ENCODE results near the gene PYHIN1. TPM values are rescaled to one million over a fixed set of nuclear protein-coding genes. Genes with fewer than 3 reads are reported as not detected.

PYHIN1 gene
- total and polyA plus RNA-seq, 2 experiments from 2014 or later = not detected

- Mint-ChIP-seq H3K9me3 (no peaks in the 10 kb centered on the region), H3K36me3 (ENCODE audit: low read depth) (no peaks in the 10 kb centered on the region; the same call in 2 of the 3 replicates), H3K4me3 (no peak overlapping the region), H3K27ac (no peak overlapping the region), H3K27me3 (ENCODE audit: insufficient read depth, low read depth, poor library complexity) (no peaks in the 10 kb centered on the region), H3K4me1 (peaks cover 7% of the 10 kb centered on the region; the same call in 2 of the 3 replicates)
- H2AFZ ChIP-seq = no peak overlapping the region
- H3K4me2 ChIP-seq = no peak overlapping the region
- H3K9me2 ChIP-seq (ENCODE audit: insufficient read depth) = no peaks in the 10 kb centered on the region
- no peaks in the 10 kb centered on the region for H3F3A ChIP-seq (replicated peaks; ENCODE audit: low read depth)
- no peak for DNase-seq (ENCODE audit: low spot score)
- no peak for ATAC-seq
- peaks cover 4% of the 10 kb centered on the region for H3K4me1 ChIP-seq (ENCODE audit: insufficient read depth)
- no peaks in the 10 kb centered on the region; the same call in 1 of the 2 replicates for H4K20me1 ChIP-seq (replicated peaks; ENCODE audit: insufficient read depth)
- H3K79me2 ChIP-seq (replicated peaks; ENCODE audit: insufficient read depth) = no peaks in the 10 kb centered on the region
- H3K4me3 ChIP-seq = no peak overlapping the region
- no peak overlapping the region for H3K27ac ChIP-seq (ENCODE audit: low read depth)
- H3K36me3 ChIP-seq (ENCODE audit: insufficient read depth) = no peaks in the 10 kb centered on the region
- H3K27me3 ChIP-seq (ENCODE audit: insufficient read depth) = peaks cover 17% of the 10 kb centered on the region
- TF ChIP-seq ZNF462 (CRISPR knock-in tag; IDR thresholded peaks at IDR 0.05) (no peak), EZH2 (IDR thresholded peaks at IDR 0.05; ENCODE audit: low read depth, unreplicated experiment) (no peak), POLR2AphosphoS5 (IDR thresholded peaks at IDR 0.05; ENCODE audit: low read depth) (no peak), ETS1 (IDR thresholded peaks at IDR 0.05) (no peak), JUNB (IDR thresholded peaks at IDR 0.05; ENCODE audit: unreplicated experiment) (no peak), ZNF114 (CRISPR knock-in tag; IDR thresholded peaks at IDR 0.05) (no peak), REST (IDR thresholded peaks at IDR 0.05; ENCODE audit: unreplicated experiment) (no peak), STAT1 (IDR thresholded peaks at IDR 0.05; ENCODE audit: unreplicated experiment) (no peak), EZH2phosphoT487 (IDR thresholded peaks at IDR 0.05; ENCODE audit: unreplicated experiment) (no peak), CREB1 (CRISPR knock-in tag; IDR thresholded peaks at IDR 0.05; ENCODE audit: low read depth) (no peak), NANOG (IDR thresholded peaks at IDR 0.05; ENCODE audit: borderline replicate concordance) (no peak), ZNF331 (CRISPR knock-in tag; IDR thresholded peaks at IDR 0.05; ENCODE audit: low read depth) (no peak), CTCF (conservative IDR thresholded peaks at IDR 0.05; ENCODE audit: low read depth in 2 of 2) (no peak)
Measured at GRCh38 chr1:159012495-159012894, 81.1 kb downstream of the PYHIN1 start.
